NCI-H524 treated with DMSO at 0.1 percent for 48 hours (cell line): ENCODE results near the gene MED8.
"Not testable (repeated sequence)": the region's sequence is repeated elsewhere in the genome, so short reads cannot be mapped to it uniquely, and the experiment has no call there.

Source experiments
- DNase-seq: peaks from one replicate; lab custom pipeline; 2025; lab: John Stamatoyannopoulos, UW

The MED8 gene

DNA sequence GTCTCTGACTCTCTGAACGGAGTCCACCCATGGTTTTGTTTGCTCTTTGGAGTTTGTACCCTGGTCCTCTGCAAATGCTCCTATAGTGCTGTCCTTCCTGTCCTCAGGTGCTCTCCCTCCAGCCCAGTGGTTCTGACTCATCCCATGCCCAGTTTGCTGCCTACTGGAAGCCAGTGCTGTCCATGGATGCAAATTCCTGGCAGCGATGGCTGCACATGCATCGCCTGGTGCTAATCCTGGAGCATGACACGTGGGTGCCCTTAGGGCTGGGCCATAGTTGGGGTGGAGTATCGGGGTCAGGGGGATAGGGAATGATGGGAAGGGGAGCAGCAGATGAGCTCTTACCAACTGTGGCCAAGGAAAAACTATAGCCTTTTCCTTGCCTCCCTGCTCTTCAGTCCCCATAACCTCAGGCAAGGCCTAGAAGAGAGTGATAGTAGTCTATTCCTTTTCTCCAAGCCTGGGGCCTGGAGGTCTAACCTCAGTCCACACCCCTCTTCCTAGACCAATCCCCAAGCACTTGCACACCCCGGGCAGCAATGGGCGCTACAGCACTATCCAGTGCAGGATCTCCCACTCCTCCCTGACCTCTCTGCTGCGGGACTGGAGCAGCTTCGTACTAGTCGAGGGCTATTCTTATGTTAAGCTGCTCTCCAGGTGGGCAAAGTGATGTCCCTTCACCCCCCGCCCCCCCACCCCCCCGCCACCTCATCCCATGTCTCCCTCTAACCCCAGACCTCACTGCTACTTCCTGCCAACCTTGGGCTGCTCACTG is 32.6 kb upstream of the MED8 start:
- no peak for DNase-seq

DNA sequence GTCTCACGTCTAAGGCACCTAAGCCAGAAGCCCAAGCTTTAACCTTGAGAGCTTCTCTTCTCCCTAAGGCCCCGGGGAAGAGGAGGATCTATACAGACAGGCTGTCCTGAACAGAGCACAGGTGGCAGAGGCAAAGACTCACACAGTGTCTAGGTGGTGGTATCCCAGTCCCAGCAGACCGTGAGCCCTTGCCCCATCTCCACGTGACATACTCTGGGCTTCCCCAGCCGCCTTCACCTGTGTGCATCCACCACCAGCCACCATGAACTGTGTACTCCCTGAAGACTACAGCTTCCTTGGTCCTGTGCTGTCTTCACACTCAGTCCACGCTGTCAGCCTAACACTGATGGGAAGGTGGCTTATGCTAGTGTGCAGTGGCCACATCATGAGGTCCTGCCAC is 31.8 kb upstream of the MED8 start:
- DNase-seq: no peak

DNA sequence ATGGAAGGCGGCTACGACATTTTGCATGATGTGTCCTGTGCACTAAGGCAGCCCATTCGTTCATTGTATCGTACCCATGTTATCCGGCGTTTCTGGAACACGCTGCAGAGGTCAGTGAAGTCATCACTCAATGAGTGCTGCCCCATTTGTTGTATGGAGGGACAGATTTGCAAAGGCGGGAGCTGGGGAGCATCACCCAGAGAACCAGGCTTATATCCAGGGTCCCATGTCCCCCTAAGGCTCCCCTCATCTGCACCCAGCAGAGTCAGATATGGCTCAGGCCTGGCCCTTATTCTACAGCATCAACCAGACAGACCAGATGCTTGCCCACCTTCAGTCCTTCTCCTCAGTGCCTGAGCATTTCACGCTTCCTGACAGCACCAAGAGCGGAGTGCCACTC is 31.3 kb upstream of the MED8 start:
- no peak for DNase-seq

- no peak for DNase-seq
Measured at GRCh38 chr1:43419627-43420425, 30.2 kb upstream of the MED8 start.

GRCh38 chr1:43418858-43419257 is 29.3 kb upstream of the MED8 start:
- no peak for DNase-seq

DNA sequence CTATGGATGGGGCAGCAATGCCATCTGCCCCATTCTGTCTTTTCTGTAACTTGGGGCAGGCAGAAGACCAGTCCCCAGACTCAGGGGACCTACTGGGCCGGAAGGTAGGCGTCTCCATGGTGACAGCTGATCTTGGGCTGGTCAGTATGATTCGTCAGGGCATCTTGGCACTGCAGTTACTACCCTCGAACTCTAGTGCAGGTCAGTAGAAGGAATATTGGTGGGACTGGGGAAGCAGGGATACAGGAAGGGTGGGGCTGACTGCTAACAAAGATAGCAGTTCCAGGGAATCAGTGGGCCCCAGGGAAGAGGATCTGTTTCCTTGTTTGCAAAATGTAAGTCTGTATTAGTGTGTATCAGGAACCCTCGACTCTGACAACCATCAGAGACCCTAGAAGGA is 26.3 kb upstream of the MED8 start:
- no peak for DNase-seq

- no peak for DNase-seq
Measured at GRCh38 chr1:43414634-43415223, 25.1 kb upstream of the MED8 start.

GRCh38 chr1:43413426-43413825 is 23.8 kb upstream of the MED8 start:
- DNase-seq: not testable (repeated sequence)

- no peak for DNase-seq
Measured at GRCh38 chr1:43410571-43410970, 21.0 kb upstream of the MED8 start.

- no peak for DNase-seq
Measured at GRCh38 chr1:43405876-43406234, 16.3 kb upstream of the MED8 start.

DNA sequence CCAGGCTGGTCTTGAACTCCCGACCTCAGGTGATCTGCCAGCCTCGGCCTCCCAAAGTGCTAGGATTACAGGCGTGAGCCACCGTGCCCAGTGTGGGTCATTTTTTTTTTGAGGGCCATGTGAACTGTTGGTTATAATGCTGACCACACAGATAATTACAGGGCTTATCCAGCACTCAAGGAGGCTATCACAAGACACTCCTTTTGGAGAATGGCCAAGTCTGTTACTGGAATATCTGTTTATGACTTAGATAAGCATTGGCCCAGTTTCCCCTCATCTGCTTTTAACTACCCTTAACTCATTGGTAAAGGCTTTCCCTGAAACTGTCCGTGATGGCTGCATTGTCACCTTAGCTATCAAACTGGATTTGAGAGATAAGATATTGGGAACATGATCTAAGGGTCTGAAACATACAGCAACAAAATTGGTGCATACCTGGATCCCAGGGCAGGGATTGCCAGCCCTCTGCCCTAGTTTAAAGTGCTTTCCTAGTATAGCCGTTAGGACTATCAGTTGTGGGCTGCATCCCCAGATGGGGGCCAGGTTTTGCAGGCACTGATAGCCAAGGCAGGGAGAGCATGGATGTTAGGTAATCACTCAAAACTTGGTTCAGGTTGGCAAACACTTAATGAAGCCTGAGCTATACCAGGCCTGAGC is 15.7 kb upstream of the MED8 start:
- no peak for DNase-seq

DNA sequence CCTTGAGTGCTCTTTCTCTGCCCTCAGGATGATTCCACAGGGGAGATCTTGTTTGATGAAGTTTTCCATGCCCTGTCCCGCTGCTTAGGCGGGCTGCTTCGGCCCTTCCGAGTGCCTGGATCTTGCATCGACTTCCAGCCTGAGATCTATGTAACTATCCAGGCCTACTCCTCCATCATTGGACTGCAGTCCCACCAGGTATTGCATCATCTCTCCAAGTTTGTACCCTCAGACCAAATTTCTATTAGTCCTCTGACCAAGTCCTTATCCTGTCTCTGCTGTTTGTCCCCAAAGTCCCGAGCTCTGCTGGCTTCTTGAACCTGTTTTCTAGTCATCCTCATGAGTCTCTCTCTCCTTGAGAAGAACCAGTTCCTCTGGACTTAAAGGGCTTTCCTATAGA is 14.8 kb upstream of the MED8 start:
- no peak for DNase-seq

DNA sequence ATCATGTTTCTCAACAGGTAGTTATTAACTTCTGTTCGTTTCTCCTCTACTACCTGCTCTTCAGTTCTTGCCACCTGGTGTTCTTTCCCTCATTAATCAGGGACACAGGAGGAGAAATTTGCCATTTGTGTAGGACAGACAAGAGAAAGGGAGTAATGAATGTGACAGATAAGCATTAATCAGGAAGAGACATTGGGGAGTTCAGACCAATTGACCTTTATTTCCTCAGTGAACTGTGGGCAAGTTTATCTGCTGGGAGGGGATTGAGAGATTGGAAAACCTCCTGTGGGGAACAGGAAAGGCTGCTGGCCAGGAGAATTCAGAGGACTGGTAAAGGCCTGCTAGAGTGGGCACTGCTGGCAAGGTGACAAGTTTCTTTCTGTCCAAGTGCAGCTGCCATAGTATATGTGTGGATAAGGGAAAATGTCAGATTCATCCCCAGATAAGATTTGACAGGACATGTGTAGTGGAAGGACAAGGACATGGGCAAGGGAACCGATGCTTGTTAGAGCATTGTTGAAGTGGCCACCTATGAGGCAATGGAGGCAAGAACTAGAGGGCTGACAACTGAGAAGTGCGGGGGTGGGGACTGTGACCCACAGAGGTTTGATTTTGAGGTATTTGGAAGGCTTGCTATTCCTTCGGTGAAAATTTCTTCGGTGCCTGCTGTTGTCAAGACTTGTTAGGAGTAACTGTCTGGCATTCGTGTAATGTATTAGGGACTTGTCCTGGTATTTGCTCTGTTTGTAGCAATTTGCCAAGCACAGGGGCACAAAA is 12.7 kb upstream of the MED8 start:
- no peak for DNase-seq

- DNase-seq: not testable (repeated sequence)
Measured at GRCh38 chr1:43400441-43400840, 10.8 kb upstream of the MED8 start.

DNA sequence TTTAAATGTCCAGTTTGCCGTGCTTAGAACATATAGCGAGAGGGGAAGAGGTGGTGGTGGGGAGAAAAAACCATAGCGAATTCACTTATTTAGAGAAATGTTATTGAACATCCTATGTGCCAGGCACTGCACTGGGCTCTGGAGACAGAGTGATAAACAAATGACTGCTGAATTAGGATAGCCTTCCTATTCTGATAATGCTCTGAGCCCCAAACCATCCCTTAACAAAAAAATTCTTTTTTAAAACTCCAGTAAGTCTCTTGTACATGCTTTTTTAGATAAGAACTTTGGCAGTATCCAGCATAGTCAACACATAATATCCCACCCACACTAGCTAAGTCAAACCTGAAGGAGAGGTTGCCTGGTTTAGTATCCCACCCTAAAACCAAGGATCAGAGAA is 8.6 kb upstream of the MED8 start:
- DNase-seq: no peak

- DNase-seq: no peak
Measured at GRCh38 chr1:43396059-43396458, 6.5 kb upstream of the MED8 start.

- no peak for DNase-seq
Measured at GRCh38 chr1:43395523-43395922, 5.9 kb upstream of the MED8 start.

DNA sequence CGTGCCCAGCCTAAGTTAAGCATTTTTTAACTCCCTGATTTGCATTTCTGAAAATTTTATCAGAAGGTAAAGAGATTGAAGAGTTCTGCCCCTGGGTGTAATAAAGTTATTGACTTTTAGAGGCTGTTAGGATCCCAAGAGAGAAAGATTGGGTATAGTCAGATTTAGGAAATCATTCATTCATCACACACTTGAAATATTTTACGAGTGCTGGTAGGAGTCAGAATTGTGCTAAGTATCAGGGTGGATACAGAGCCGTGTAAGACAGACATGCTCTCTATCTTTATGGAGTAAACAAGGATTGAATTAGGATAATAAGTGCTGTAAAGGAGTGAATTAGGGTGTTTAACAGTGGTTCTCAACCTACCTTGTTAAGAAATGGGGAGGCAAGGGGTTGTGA is 3.1 kb upstream of the MED8 start:
- DNase-seq: no peak

DNA sequence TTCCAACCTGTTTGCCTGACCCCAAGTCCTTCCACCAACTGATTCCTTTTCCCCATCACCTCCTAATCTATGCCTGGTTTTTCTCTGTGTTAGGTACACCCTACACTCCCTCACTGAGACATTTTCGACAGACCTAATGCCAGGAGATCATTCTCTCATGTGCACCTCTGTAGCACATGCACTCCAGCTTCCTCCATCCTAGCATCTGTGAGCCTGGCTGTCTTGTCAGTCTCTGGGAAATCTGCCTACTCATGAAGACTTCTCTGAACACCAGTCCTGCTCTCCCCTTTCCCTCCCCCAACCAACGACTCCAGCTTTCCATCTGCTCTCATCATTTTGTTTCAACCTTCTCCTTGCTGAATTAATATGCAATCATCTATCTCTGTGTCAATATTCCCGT is 987 bp downstream of the MED8 start:
- DNase-seq: no peak

DNA sequence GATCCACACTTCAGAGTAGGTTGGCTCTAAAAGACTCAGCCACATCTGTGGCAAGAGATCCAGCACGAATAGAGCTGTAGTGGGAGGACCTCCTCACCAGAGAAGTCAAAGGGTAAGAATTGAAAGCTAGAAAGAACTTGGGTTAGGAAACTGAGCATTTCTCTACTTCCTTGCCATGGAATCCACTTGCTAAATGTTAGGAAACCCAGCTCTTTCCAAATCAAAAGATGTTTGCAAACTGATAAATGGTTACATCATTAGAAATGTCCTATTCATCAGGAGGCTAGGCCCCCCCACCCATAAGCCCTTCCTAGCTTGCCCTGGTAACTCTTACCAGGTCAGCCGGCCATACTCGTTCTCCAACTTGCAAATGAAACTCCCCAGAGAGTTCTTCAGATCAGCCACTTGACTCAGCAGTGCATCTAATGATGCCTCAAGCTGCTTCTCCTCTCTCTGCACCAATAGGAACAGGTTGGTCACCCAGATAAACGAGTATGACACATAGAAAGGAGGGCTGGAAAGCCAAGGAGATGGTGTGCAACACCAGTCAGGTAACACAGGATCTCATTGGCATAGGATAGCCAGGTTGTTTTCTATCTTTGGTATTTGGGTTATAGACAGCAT is 1.5 kb downstream of the MED8 start:
- no peak for DNase-seq

- DNase-seq: no peak
Measured at GRCh38 chr1:43386676-43387075, 2.9 kb downstream of the MED8 start.

DNA sequence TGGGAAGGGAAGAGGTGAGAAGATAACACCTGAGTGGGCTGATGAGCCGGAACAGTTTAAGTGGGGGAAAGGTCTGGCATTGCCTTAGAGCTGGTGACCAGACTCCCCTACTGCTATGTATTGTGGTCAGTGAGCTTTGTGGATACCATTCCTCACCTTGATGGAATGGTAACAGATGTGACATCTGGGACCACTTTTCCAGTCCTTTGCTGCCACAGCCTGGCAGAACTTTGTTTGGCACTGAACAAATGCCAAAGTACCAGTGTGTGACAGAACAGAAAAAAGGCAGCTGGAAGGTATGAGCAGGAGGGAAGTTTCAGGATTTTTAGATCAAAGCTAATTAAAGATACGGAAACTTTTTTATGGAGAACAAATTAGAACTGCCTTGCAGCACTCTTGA is 6.2 kb downstream of the MED8 start:
- no peak for DNase-seq
